Stimulated activated CD4-positive, alpha-beta T cell treated with anti-CD3 and anti-CD28 coated beads, Interleukin-12 subunit alpha, Interleukin-12 subunit beta, amount 100 ng/mL, for 24 hours (primary cell): ENCODE measurements around the gene NDC1.
A peak's percentile ranks its signal among the peaks of the same experiment; 100 is the strongest.
"Not testable (repeated sequence)": the region's sequence is repeated elsewhere in the genome, so short reads cannot be mapped to it uniquely, and the experiment has no call there.

Experiments
- DNase-seq, 2 experiments: peaks; one replicate each; pipeline ENCODE4 v3.0.0-alpha.2; 2020; ENCODE audit warnings: low read depth in 2 of 2

NDC1 gene

DNA sequence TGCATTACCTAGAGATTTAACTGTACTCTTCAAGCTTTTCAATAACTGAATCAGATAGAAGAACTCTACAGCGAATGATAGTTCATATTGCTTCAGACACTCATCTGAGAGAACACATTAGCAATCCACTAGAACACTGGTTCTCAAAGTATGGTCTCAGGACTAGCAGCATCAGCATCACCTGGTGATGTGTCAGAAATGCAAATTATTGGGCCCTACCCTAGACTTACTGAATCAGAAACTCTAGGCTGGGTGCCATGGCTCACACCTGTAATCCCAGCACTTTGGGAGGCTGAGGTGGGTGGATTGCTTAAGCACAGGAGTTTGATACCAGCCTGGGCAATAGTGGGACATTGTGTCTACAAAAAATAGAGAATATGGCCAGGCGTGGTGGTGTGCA lies 74.2 kb downstream of the NDC1 start:
- DNase-seq, result no peak

DNA sequence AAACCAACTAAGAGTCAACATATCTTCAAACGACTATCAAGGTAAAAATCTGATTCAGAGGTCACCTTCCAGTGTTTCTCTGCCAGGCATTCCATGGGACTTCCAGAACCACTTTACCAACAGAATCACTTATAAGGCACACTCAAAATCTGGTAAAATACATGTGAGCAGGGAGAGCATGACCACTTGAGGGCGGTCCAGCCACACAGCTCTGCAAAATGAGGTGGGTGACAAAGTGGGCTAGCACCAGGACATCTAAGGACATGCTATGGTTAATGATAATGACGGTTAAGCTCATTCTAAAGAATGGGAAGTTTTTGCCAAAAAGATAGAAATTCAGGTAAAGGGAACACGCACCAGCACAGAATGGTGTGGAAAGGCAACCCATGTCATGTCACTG lies 74.6 kb downstream of the NDC1 start:
- DNase-seq, result no peak

DNA sequence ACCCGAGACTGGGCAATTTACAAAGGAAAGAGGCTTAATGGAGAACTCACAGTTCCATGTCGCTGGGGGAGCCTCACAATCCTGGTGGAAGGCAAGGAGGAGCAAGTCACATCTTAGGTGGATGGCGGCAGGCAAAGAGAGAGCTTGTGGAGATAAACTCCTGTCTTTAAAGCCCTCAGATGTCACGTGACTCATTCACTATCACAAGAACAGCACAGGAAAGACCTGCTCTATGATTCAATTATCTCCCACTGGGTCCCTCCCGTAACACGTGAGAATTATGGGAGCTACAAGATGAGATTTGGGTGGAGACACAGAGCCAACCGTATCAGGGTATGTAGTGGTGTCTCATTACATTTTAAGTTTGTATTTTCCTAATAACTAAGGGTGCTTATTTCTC lies 77.6 kb downstream of the NDC1 start:
- not testable (repeated sequence) for DNase-seq

DNA sequence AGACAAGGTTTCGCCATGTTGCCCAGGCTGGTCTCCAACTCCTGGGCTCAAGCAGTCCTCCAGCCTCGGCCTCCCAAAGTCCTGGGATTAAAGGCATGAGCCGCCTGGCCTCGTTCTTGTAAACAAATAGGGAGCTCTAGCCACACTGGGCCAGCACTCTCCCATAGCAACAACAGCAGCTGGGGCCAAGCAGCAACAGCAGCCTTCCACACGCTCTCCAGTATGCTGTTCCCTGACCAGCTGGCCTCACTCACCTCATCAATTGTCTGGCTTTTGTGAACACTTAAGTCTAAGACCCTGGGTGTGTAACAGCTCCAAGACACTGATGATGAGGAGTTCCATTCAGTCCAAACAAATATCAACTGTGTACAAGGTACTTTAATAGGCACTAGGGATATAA lies 82.2 kb downstream of the NDC1 start:
- no peak for DNase-seq

DNA sequence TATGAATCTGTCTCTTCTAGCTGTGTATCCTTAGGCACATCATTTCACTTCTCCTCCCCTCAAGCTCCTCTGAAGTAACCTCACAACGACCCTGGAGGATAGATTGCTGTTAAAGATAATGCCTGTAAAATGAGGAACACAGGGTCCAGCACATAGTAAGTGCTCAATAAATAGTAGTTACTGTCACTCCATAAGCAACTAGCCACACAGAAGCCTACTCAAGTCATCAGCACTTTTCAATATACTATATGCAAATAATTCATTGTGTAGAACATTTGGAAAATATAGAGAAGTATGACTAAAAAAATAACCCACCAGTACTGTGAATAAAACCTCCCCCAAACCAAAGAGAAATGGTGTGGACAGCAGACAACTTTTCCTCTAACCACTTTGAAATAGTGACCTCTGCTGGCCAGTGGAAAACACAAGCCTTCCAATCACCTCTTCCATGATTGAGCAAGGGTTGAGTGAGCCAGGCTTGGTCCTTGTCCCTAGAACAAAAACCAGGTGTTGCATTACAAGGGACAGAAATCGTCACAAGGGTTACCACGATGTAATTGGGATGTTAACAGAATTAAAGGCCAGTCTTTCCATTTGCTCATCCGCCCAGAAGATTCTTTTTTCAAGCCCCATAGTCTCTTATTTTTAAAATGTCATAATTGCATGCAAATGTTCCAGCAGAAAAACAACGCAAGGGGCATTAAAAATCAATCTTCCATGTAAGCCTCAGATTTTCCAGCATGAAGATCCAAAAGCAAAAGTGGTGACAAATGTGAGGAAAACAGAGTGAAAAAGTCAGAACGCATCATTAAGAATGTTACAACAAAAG lies 83.4 kb downstream of the NDC1 start:
- DNase-seq, result no peak

DNA sequence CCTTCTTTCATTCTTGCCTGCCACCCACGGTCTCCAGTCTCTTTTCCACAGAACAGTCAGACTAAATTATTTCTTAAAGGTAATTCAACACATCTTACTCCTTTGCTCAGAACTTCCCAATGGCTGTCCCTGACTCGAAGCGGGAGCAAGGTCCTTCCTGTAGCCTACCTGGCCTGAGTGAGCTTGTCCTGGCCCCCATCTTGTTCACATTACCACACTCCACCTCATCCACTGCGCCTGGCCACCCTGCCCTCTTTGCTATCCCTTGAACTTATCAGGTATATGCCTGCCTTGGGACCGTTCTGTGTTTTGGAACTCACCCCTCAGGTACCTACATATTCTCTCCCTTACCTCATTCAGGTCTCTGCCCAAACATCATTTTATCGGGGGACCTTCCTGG lies 85.8 kb downstream of the NDC1 start:
- DNase-seq, result no peak

DNA sequence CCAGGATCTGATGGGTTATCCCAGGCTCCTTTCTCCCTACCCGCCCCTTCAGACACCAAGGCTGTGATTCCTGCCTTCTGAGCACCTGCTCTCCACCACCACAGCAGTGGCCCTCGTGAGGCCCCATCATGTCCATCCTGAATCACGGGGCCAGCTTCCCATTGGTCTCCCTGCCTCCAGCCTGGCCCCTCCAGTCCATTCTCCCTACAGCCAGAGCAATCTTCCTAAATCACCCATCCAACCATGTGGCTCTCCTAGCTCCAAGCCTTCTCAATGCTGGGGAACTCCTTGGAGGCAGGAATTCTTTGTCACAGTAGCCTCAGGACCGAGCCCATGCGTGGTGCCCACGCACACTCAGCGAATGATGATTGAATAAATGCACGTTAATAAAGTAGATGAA lies 90.3 kb downstream of the NDC1 start:
- DNase-seq, result no peak

DNA sequence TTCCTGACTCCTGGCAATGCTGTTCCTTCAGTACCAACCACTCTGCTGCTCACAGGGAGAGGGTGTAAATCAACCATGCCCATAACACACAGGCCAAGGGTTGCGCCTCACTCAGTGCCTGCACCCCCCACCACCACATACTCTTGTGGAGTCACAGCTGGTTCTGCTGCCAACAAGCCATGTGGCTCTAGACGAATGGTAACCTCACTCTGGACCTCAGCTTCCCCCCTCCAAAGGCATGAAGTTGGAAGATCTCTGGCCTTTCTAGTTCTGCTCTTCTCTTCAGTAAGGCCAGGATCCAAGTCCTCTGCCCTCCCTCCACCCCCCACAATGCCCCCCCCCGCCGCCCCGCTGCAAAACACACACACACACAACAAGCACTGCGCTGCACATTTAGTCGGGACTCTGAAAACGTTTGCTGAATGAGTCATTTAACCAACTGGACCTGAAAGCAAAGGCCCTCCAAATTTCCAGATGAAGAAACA lies 97.4 kb downstream of the NDC1 start:
- DNase-seq, result no peak

DNA sequence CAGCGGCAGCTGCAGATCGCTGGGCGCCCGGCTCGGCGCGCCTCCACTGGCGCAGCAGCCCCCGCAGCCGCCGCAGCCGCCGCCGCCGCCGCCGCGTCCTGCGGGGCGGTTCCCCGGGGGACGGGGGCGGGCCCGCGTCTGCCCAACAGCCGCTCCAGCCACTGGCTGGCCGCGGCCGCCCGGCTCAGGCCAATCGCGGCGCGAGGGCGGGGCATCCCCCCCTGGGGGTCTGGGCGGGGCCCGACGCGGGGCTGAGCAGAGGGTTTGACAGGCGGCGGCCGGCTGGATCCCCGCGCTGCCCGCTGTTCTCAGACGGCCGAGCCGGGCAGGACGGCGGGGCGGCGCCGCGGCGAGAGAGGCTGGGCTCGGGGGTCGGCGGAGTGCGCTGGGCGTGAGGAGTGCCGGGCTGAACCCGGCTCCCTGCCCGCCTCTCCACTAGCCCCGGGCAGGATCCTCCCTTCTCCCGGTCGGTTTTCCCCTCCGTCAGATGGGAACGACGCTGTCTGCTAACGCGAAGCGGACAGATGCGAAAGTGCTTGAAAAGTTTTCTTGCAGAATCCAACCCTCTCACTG lies 98.9 kb downstream of the NDC1 start, which contains the start of gene GLIS1:
GLIS1 (minus strand) TSS at position 56 of the 573 bp plus-strand sequence. CDS start 1,100 bp downstream, outside the sequence.
- DNase-seq, result peak; percentile 26 to 58

DNA sequence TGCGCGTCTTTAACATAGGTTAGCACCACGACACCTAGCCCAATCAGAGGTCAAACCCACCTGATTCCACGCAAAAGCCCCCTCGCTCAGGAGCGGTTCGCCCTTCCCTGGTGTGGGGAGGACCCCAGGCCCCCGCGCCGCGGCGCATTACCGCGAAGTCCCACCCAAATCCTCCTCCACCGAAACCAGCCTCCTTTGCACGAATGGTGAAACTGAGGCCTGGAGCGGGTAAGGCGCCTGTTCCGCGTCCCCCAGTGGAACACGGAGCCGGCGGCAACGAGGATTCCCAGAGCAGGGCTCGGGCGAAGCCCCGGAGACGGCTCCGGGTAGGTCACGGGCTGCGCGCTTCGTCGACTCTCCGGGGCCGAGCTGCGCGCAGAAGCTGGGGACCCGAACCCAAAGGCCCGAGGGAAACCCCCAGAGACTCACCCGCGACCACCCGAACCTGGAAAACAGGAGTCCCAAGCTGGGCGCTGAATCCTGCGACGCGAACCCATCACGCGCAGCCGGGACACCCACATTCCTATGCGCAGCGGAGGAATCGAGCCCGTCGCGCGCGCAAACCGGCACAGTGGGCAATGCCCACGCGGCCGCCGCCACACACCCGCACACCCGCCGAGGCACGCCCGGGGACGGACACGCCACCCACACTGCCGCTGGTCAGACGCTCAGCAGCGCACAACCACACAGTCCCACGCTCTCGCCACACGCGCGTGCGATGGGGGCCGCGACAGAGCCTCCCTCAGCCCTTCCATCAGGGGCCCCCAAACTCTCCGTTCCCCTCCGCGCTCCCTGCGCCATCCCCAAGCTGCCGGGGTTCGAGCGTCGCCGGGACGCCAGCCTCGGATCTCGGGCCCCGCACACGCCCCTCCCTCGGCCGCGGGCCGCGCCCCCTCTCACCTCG lies 99.6 kb downstream of the NDC1 start:
- no peak for DNase-seq

DNA sequence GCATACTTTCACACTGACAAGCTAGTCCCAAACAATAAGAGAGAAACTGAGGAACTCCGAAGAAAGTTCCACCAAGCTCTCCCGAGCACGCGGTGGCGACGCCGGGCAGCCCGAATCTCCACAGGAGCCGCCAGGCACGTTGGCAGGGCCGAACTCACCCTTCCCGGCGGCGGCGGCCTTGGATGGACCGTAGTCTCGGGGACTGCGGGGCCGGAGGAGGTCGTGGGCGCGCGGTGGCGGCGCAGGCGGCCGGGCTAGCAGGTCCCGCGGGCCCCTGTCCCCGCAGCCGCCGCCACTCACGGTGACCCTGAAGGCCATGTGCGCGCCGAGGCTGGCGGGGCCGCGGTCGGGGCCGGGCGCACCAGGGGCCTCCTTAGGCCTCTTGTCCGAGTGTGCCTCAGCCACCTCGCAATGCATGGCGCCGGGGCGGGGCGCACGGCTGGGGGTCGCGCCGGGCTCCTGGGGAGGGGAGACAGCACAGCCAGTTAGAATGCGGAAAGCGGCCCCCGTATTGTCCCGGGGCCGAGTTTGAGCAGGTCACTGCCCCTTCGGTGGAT lies 100.4 kb downstream of the NDC1 start:
- DNase-seq, result no peak

DNA sequence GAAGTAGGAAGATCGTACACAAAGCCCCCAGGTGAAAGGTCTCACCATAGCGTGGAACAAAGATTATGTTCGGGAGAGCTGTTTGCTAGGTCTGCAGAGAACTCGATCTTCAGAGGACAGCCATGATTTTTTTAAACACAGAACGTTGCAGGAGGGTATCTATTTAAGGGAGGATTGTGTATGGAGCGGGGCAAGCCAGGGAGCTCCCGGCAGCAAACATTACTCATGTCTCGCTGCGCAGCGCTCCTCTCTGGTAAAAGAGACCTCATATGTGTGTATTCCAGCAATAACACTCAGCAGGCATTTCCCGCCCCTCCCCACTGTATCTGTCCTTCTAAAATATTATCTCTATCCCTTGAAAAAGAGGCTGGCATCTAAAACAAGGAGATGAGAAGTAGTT lies 101.8 kb downstream of the NDC1 start:
- DNase-seq, result no peak

DNA sequence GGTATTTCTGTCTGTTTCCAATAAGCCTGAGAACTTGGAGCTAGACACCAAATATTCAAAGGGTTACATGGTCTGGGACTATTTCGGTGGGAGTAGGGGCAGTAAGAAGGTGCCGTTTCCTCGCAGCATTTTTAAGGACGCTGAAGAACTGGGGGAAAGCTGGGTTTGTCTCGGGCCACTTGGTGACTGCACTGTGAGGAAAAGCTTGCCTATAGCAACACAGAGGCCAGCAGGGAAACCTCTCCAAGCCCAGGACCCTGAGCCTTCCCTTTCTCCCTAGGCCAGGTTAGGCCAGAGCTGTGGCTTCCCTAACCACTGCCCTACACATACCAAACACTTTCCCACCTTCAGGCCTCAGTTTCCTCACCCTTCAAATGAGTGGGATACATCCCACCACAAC lies 102.4 kb downstream of the NDC1 start:
- DNase-seq, result no peak

DNA sequence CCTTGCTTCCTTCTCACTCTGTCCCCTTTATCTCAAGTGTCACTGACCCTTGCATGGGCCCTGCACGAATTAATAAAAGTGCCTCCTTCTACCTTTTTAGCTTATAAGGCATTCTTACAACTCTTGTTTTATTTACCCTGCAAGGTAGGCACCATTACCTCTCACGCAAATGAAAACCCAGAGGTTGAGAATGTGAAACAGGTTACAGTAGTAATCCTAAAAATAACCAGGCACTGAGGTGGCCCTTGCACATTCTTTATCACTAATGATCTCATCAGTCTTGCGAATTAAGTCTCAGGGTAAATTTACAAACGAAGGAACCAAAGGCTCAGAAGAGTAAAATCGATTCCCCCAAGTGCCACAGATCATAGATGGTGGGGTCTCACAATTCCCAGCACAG lies 102.8 kb downstream of the NDC1 start:
- no peak for DNase-seq

DNA sequence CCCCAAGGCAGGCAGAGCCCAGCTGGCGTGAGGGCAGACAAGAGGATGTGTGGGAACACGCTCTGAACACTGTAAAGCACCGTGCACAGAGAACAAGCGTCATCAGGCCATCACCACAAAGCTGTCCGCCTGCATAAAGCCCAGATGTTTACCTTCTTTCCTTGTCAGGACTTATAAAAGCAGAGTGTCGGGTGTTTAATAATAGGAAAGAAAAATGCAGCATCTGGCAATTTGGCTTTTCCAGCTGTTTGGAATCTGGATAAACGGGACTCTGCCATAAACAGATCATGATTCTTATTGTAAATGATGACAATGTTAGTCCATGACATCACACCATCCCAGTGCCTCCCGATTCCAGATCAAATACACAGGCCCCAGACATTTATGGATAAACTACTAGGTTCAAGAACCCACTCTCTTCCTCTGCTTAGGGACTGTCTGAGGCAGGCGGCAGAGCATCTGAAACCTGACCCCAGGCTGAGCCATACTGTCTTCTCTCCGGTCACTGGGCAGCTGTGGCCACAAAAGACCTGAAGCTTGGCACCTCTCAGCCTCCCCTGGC lies 103.4 kb downstream of the NDC1 start:
- no peak for DNase-seq

DNA sequence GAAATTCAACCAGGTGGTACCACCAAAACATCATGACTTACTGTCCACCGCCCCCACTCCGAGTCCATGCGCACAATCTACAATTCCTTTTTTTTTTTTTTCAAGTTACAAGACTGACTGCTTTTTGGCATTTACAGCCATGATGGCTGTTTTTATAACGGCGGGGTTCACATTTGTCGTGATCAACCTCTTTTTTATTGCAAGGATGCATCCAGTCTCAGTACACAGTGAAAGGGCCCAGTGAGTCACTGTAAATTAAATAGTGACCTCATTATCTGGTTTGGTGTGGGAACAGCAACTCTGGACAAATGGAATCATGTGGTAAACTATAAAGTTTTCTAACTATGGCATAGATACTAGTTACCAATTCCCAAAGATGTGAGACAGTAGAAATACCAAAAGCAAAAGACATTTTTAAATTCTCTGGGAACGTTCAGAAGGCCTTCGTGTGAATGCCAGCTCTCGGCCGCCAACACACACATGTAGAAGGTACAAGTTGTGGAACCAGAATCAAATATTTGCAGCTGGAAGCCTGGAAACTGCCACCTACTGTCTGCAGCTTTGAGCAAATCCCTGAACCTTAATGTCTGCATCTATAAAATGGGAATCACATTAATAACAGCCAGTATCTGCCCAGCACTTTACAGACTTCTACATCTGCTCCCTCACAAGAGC lies 104.0 kb downstream of the NDC1 start:
- DNase-seq, result no peak

DNA sequence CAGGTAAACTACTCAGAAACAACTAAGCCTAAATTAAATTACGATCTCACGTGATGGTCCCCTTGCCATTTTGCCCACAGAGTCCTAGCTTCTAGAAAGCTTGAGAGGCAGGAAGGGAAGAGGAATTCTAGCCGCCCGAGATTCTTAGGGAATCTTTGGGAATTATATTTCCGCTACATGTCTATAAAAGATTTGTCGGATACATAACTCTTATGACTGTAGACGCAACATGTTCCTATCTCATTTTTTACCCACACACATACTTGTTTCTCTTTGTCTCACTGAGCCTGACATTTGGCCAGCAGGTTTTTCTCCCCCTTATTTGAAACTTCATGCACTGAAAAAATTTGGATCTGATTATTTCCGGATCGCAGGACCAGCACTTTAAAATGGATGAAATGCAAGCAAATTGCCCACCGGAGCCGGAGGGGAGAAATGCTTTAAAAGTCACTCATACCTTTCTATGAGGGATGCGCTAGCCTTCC lies 104.6 kb downstream of the NDC1 start:
- DNase-seq, result no peak

DNA sequence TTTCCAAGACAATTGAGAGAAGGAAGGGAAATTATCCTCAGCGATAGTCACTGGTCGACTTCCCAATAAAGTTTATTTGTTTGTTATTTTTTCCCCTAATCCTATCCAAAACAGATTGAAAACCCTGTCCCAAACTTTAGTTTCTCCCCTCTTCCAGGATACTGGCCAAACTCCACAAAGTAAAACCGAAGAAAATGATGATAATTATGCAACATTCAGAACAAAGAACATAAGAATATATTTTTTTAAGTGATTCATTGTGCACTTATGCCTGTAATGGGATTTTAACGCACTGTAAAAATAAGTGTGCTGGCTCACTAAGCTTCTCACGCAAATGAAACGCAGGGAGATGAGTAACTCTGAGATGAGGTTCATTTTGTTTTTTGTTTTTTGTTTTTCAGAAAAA lies 105.2 kb downstream of the NDC1 start:
- no peak for DNase-seq

DNA sequence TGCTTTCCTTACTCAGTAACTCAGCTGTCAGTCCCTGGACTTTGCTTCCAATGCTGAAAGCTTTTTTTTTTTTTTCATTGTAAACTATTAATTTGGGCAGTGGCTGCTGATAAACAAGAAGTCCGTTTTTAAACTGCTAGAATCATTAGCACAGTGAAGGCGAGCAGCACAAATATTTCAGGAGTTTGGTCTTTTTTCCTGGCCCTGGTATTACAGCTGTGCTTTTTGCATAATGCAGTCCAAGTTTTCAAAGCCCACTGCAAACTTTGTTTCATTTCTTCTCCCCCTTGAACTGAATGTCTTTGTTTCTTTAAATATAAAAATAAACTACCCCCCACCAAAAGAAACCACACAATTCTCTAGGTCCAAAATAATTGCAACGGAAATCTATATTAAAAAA lies 105.7 kb downstream of the NDC1 start:
- no peak for DNase-seq

DNA sequence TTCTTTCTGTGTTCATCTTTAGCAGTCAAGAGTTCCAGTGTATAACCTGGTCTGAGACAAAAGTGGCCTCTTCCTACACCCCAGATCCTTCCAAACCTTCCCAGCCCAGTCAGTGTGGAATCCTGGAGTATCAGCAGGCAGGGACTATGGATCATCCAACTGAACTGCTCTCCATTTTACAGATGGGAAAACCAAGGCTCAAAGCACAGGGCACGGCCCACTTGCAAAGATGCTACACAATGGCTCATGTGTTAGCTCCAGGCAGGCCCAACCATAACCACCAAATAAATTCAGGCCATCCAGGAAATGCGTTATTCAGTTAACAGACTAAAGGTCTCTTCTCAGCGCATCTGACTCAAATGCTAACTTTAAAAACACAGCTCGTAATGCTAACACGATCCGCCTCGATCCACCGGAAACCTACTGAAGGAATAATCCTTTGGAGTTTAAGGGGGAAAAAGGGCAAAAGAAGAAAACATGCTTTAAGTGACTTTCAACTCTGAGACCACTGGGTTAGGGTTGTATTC lies 106.3 kb downstream of the NDC1 start:
- no peak for DNase-seq
